MM.1S (cell line): Measurements from ENCODE around the gene PLAAT3.

Source experiments
- DNase-seq: peaks from one replicate; pipeline ENCODE4 v3.0.0-alpha.2; 2015
- H2AFZ ChIP-seq: fragments of 300-600 bp; sonication (generic); 2 replicates; pipeline ENCODE4 v1.6.0; 2016; ENCODE audit warnings: antibody characterized with exemption, low read length
- H3F3A ChIP-seq: fragments of 300-600 bp; sonication (generic); 2 replicates; pipeline ENCODE4 v1.6.1; 2016; ENCODE audit warnings: mild to moderate bottlenecking, antibody characterized with exemption, low read length, moderate library complexity, mixed read lengths; ENCODE audit not compliant: insufficient read depth
- H3K27ac ChIP-seq: fragments of 300-600 bp; sonication (generic); 2 replicates; pipeline ENCODE4 v1.5.1; 2016; ENCODE audit warnings: mild to moderate bottlenecking, low read length
- H3K27me3 ChIP-seq: fragments of 300-600 bp; sonication (generic); replicated peaks from 2 replicates; pipeline ENCODE4 v1.6.0; 2016; ENCODE audit warnings: low read length; ENCODE audit not compliant: insufficient read depth
- H3K36me3 ChIP-seq: fragments of 300-600 bp; sonication (generic); replicated peaks from 2 replicates; pipeline ENCODE4 v1.6.1; 2016; ENCODE audit warnings: mild to moderate bottlenecking, low read length, mixed read lengths; ENCODE audit not compliant: insufficient read depth
- H3K4me1 ChIP-seq: fragments of 300-600 bp; sonication (generic); 2 replicates; pipeline ENCODE4 v1.6.1; 2016; ENCODE audit warnings: low read length, mixed read lengths
- H3K4me2 ChIP-seq: fragments of 300-600 bp; sonication (generic); 2 replicates; pipeline ENCODE4 v1.6.0; 2016; ENCODE audit warnings: low read depth, low read length
- H3K4me3 ChIP-seq: fragments of 300-600 bp; sonication (generic); 2 replicates; pipeline ENCODE4 v1.5.1; 2016; ENCODE audit warnings: low read length, mixed read lengths
- H3K79me2 ChIP-seq: fragments of 300-600 bp; sonication (generic); 2 replicates; pipeline ENCODE4 v1.6.1; 2016; ENCODE audit warnings: mixed run types, low read length, mixed read lengths
- H3K9ac ChIP-seq: fragments of 300-600 bp; sonication (generic); 2 replicates; pipeline ENCODE4 v1.6.1; 2016; ENCODE audit warnings: low read length, mixed read lengths
- H3K9me2 ChIP-seq: fragments of 300-600 bp; sonication (generic); replicated peaks from 2 replicates; pipeline ENCODE4 v1.6.1; 2016; ENCODE audit warnings: mild to moderate bottlenecking, low read length, mixed read lengths; ENCODE audit not compliant: insufficient read depth
- H3K9me3 ChIP-seq: fragments of 300-600 bp; sonication (generic); replicated peaks from 2 replicates; pipeline ENCODE4 v1.6.1; 2016; ENCODE audit warnings: mild to moderate bottlenecking, low read length, mixed read lengths; ENCODE audit not compliant: insufficient read depth
- H4K20me1 ChIP-seq: fragments of 300-600 bp; sonication (generic); 2 replicates; pipeline ENCODE4 v1.6.1; 2016; ENCODE audit warnings: mild to moderate bottlenecking, low read length, moderate library complexity, mixed read lengths; ENCODE audit not compliant: insufficient read depth
- CTCF ChIP-seq: fragments of 300-600 bp; sonication (generic); IDR thresholded peaks from 2 replicates; pipeline ENCODE4 v1.5.1; 2016; ENCODE audit warnings: antibody characterized with exemption, low read length, mixed read lengths
- EZH2 ChIP-seq: fragments of 300-600 bp; sonication (generic); optimal IDR thresholded peaks from 2 replicates; pipeline ENCODE3; 2017; ENCODE audit warnings: low read depth, mild to moderate bottlenecking, antibody characterized with exemption, low read length, mixed read lengths
- EZH2phosphoT487 ChIP-seq: fragments of 300-600 bp; sonication (generic); IDR thresholded peaks from 2 replicates; pipeline ENCODE4 v1.6.1; 2018; ENCODE audit warnings: antibody characterized with exemption, low read length

Gene PLAAT3

GRCh38 chr11:63598556-63598955, 15.7 kb downstream of the PLAAT3 start:
- DNase-seq = no peak
- no peak overlapping the region for H3K4me2 ChIP-seq
- H4K20me1 ChIP-seq = no peaks in the 10 kb centered on the region
- no peaks in the 10 kb centered on the region for H3K9me2 ChIP-seq
- H3K27ac ChIP-seq = no peak overlapping the region
- H3K36me3 ChIP-seq = no peaks in the 10 kb centered on the region
- H3K9ac ChIP-seq = no peak overlapping the region
- no peaks in the 10 kb centered on the region for H3K9me3 ChIP-seq
- H2AFZ ChIP-seq = no peak overlapping the region
- no peak for TF ChIP-seq CTCF
- no peak for TF ChIP-seq EZH2
- no peak for TF ChIP-seq EZH2phosphoT487
- H3K79me2 ChIP-seq = no peaks in the 10 kb centered on the region
- no peak overlapping the region for H3K4me3 ChIP-seq
- no peaks in the 10 kb centered on the region; the same call in 1 of the 2 replicates for H3K4me1 ChIP-seq
- no peaks in the 10 kb centered on the region for H3K27me3 ChIP-seq
- H3F3A ChIP-seq = no peaks in the 10 kb centered on the region

GRCh38 chr11:63595296-63595695, 18.9 kb downstream of the PLAAT3 start:
- Histone ChIP-seq H4K20me1 (no peaks in the 10 kb centered on the region), H3K4me1 (no peaks in the 10 kb centered on the region), H3K9me2 (no peaks in the 10 kb centered on the region), H3K4me2 (no peak overlapping the region), H2AFZ (no peak overlapping the region), H3K9me3 (no peaks in the 10 kb centered on the region), H3F3A (no peaks in the 10 kb centered on the region), H3K27ac (no peak overlapping the region), H3K4me3 (no peak overlapping the region), H3K9ac (no peak overlapping the region), H3K27me3 (no peaks in the 10 kb centered on the region), H3K79me2 (no peaks in the 10 kb centered on the region), H3K36me3 (no peaks in the 10 kb centered on the region)
- DNase-seq = no peak
- TF ChIP-seq EZH2 (no peak), CTCF (no peak), EZH2phosphoT487 (no peak)

GRCh38 chr11:63592975-63593395, 21.2 kb downstream of the PLAAT3 start:
- no peak overlapping the region for H3K27ac ChIP-seq
- H2AFZ ChIP-seq = no peak overlapping the region
- H3K9me2 ChIP-seq = no peaks in the 10 kb centered on the region
- H3K36me3 ChIP-seq = no peaks in the 10 kb centered on the region
- no peak for DNase-seq
- H3K9ac ChIP-seq = no peak overlapping the region
- no peaks in the 10 kb centered on the region for H3K9me3 ChIP-seq
- H3K4me1 ChIP-seq = no peaks in the 10 kb centered on the region
- H3F3A ChIP-seq = no peaks in the 10 kb centered on the region
- no peaks in the 10 kb centered on the region for H4K20me1 ChIP-seq
- H3K4me3 ChIP-seq = no peak overlapping the region
- no peak overlapping the region for H3K4me2 ChIP-seq
- TF ChIP-seq CTCF (peak; percentile 44), EZH2phosphoT487 (no peak)
- H3K27me3 ChIP-seq = no peaks in the 10 kb centered on the region
- no peaks in the 10 kb centered on the region for H3K79me2 ChIP-seq
